Inflammatory macrophage treated with lipopolysaccharide for 1 hour (primary cell): ENCODE measurements around the gene CDK4.

ENCODE experiments used
- DNase-seq, 2 donors: peaks; one replicate each; pipeline ENCODE4 v3.0.0-alpha.2; 2020 to 2022

CDK4 gene

DNA sequence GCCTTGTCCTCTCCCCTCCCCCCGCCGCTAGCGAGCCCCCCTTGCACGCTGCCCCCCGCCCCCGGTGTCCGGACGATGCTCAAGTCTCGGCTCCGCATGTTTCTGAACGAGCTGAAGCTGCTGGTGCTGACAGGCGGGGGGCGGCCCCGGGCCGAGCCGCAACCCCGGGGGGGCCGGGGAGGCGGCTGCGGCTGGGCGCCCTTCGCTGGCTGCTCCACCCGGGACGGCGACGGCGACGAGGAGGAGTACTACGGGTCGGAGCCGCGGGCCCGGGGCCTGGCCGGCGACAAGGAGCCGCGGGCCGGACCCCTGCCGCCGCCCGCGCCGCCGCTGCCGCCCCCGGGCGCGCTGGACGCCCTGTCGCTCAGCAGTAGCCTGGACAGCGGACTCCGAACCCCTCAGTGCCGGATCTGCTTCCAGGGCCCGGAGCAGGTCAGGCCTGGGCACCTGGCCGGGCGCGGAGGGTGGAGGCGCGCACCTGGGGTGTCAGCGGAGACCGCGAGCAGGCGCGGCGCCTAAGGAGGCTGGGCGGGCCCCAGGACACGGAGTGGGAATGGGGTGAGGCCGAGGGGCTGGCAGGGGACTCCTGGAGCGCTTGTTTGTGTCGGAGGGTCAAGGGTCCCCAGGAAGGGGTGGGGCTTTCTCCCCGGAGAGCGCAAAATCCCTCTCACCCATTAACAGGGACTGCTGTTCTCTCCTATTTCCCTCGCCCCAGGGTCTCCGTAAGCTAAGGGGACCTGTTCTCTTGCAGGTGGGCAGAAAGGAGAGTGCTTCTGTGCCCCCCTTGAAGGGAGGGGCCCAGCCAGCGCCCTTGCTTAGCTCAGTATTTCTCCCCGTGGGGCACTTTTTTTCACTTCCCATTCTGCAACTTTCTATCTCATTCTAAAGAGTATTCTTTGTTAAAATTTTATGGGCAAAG is 3.6 kb upstream of the CDK4 start:
- no peak for DNase-seq

DNA sequence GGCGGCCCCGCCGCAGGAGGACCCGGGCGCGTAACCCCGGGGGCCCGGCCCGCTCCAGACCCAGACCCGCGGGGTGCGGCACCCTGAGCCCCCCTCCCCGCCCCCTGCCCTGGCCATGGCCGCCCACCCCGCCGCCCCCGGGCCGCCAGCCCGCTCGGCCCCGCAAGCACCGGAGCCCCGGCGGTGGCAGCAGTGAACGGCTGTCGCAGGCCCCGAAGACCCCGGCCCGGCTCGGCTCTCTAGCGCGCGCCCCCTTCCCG is 3.0 kb upstream of the CDK4 start:
- no peak for DNase-seq

DNA sequence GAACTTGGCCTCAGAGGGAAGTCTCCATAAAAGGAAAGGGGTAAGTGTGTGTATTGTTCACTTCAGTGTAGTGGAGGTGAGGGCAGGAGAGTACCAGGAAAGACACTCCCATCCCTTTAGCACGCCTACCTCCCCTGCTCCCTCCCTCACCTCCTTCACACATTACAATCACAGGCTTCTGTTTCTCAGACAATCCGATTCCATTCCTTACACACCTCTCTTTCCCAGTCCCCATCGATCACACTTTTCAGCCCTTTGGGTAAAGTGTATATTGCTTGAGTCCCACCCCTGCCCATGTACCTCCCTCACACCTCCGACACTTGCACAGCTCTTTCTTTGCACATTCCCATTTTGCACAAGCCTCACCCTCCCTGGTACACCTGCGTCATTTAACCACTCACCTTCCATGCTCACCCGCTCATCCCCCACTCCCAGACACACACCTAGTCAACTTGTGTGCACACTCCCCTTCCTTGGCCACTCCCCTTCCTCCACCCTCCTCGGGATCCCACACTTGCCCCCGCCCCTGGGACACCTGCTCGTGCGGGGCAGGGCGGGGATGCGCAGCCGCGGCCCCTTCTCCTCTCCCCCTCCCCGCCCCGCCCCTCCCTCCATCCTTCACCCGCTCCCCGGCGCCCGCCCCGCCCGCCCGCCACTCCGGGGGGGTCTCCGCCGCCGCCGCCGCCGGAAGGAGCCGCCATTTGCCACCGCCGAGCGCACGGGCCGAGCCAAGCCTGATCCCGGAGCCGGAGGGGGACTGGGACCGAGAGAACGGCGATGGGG is 2.5 kb upstream of the CDK4 start, which contains the start of gene MARCHF9:
TSS of gene MARCHF9 (plus strand) at position 693 of the 783 bp plus-strand sequence. CDS start 426 bp downstream, outside the sequence.
- no peak for DNase-seq

DNA sequence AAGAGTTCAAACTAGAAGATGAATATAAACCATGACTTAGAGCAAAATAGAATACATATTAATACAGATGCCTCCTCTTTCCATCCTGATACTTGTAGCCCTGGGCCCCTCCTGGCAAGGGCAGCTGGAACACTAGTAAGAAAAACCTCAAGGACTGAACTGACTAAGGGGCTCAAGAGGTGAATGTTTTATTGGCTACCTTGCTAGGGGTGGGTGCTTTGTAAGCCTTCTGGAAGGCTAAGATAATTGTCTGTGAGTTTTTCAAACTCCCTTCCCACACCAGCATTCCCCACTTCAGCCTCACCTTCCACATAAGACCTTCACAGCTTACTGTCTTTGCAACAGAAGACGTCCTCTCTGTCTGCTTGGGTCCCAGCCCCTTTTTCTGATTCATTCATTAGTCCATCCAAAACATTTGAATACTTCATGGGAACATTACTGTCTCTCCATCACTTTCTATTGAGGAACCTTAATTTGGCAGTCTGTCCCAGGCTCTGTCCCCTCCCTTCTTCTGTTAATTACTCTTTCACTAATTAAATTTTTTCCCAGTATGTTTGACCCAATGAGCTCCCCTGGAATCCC is 1.7 kb upstream of the CDK4 start:
- no peak for DNase-seq

DNA sequence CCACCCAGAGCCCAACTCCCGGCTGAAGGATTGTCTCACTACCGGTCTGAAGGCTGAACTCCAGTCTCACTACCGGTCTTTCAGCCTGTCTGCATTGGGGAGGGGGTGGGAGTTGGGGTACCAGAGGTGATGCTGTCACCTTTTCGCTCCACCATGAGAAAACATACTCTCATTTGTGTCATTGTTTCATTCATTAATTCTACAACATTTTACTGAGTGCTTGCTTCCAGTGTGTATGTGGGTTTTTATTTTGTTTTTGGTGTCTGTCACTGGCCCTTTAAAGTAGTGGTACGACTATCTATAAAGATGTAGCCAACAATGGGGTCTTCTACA is 524 bp upstream of the CDK4 start:
- no peak for DNase-seq

DNA sequence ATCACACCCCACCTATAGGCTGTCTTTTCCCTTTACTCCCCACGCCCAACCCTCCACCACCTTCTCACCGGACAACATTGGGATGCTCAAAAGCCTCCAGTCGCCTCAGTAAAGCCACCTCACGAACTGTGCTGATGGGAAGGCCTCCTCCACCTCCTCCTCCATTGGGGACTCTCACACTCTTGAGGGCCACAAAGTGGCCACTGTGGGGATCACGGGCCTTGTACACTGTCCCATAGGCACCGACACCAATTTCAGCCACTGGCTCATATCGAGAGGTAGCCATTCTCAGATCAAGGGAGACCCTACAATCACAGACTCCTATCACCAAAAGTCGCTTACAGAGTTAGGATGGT is 700 bp downstream of the CDK4 start:
- DNase-seq, result no peak

DNA sequence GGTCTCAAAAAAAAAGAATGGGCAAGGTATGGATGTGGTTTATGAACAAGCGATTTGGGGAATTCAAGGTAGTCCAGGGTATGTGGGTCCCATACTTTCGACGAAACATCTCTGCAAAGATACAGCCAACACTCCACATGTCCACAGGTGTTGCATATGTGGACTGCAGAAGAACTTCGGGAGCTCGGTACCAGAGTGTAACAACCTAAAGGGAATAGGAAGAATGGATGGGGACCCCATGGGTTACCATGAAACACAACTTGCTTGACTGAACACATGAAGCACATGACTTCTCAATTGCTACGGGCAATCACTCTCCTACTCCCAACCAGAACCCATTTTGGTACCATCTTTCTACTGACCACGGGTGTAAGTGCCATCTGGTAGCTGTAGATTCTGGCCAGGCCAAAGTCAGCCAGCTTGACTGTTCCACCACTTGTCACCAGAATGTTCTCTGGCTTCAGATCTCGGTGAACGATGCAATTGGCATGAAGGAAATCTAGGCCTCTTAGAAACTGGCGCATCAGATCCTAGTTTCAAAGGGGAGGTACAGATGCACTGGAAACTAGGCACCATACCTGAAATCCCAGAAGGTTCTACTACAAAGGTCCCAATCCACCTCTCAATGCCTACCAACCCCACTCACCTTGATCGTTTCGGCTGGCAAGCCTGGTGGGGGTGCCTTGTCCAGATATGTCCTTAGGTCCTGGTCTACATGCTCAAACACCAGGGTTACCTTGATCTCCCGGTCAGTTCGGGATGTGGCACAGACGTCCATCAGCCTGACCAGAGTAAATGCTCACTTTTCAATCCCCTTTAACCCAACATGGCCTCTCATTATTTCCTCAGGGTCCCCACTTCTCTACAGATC is 1.3 kb downstream of the CDK4 start:
- no peak for DNase-seq

DNA sequence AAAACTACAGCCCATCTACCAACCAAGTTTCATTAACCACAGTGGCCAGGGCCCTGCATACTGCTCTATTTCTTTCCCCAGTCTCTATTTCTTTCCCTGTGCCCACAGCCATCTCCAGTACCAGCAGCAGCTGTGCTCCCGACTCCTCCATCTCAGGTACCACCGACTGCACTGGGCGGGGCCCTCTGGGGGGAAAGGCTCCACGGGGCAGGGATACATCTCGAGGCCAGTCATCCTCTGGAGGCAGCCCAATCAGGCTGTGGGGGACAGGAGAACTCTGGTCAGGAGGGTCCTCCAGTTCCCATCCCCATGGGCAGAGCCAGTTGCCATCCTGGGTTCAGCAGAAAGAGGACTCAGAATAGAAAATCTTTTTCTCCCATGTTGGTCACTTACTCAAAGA is 3.0 kb downstream of the CDK4 start:
- DNase-seq, result no peak

DNA sequence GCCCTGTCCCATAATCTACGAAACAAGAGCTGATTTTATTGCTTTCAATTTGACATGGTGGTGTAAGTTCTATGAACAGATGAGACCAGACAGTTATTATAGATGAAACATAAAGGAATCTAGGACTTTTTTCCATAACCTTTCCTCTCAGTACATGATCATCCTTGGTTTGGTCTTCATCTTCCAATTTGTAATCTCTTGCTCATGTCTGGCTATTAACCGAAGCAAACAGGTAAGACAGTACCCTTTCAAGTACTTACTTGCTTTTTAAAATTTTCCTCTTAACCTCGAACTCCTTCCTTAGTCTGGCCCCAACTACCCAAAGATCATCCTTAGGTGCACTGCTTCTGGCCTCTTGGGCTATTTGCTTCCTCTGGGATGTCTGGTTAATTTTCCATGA is 6.1 kb downstream of the CDK4 start:
- DNase-seq, result no peak

DNA sequence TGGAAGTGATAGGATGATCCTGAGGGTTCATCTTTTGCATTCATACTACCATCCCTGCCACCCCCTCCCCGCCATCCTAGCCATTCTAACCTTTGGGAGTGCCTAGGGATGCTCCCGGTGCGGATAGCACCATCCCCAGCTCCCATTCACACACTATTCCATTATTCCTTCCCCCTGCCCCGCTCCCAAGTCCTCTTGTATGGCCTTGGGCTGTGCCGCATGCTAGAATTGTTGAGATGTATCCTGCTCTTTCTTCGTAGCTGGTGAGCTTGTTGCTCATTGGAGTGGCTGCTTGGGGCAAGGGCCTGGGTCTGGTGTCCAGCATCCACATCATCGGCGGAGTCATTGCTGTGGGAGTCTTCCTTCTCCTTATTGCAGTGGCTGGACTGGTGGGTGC is 6.6 kb downstream of the CDK4 start:
- DNase-seq, result peak in 1 of 2 donors; percentile 57

DNA sequence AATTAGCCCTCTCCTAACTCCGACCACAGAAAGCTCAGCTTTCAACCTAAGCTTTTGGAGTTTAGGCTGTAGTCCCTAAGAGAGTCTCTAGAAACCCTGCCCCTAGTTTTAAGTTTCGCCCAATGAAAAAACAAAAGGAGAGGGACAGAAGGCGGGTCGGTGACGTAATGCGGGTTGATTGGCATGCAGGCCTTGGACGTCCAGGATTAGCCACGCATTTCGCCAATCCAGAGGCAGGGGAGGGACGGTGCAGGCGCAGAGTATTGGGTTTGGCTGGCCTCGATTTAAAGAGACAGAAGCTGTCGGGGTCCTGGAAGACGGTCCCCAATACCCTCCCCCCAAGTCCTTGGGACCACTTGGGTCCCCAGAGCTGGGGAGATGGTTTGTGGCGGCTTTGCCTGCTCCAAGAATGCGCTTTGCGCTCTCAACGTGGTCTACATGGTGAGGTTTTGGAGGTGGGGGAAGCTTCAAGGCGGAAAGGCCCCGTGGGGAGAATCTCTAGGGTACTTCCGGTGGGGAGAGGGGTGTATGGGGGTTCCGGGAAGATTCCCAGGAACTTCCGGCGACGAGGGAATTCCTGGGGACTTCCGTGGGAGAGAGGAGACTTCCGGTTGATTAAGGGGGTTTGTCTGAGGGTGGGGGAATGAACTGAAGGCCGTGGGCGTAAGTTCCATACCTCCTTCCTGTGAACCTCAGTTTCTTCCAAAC is 7.2 kb downstream of the CDK4 start, which contains the start of gene TSPAN31:
TSS of gene TSPAN31 (plus strand) at position 263 of the 708 bp plus-strand sequence. CDS start at position 379, 116 bp downstream.
- DNase-seq, result peak; percentile 98

DNA sequence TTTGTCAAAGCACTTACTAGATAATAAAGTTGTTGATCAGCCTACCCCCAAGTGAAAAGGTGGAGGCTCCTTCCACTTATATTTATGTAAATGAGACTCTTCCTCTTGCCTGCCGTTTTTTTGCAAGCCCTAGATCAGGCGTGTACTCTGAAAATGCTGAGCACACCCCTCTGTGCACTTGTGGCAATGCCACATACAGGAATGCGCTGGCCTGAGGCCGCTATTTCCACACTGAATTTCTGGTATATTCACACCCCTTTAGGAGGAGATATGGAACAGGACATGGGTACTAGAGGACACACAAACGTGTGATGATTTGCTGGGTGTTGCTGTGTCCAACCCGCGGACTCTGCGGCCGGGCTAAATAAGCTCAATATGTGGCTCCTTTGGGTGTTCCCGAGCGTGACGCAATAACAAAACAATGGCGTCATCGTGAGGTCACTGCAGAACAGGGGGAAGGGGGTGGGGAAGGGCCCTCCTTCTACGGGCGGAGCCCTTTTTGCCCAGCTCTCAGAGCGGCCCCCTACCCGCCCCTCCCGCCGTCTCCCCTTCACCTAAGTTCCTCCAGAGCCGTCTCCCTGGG is 7.8 kb downstream of the CDK4 start:
- peak; percentile 78 to 96 for DNase-seq

DNA sequence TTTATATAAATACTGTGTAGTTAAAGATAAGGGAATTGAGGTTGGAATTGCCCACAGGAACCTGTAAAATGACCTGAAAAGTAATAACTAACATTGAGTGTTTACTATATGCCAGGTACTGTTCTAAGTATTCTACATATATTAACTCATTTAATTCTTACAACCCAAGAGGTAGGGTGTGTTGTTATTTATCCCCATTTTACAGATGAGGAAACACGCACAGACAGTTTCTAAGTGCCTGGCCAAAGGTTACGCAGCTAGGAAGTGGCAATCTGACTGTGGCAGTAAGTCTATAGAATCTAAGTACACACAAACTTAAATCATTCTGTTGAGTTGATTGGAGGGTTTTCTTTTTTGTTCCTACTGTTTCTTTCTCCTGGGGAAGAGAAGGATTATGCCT is 8.3 kb downstream of the CDK4 start:
- no peak for DNase-seq

DNA sequence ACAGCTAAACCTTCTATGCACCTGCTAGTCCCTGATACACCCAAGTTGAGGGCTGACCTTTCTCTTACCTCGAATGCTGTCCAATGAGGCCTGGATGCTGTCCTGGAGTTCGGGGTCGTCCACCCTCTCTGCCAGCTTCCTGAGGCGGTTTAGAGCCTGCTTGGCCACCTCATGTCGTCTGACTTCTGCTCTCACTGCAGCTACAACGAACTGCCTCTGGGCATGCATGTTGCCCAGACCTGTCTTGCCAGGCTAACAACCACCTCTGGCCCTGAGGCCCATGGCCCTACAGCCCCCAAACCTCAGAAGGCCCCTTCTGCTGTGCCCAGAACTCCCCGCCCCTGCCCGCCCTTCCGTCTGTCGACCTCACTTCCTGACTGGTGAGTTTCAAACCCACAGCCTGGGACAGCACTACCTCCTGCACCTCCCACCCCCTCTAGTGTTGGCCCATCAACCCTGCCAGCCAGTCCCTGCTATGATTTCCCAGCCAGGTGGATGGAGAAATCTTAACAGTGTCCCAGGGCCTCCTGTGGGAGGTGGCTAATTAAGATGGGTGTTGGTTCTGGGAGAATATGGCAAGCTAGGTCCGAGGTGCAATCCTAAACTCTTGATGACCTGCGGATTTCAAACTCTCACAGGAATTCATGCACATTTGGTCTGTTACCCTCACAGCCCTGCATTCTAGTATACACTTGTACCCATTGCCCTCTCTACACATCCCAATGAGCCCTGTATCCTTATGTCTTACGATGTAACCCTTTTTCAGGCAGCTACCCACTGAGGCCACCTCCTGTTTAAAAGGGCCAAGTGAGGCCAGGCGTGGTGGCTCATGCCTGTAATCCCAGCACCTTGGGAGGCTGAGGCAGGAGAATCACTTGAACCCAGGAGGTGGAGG is 10.0 kb downstream of the CDK4 start:
- peak; percentile 40 to 55 for DNase-seq

DNA sequence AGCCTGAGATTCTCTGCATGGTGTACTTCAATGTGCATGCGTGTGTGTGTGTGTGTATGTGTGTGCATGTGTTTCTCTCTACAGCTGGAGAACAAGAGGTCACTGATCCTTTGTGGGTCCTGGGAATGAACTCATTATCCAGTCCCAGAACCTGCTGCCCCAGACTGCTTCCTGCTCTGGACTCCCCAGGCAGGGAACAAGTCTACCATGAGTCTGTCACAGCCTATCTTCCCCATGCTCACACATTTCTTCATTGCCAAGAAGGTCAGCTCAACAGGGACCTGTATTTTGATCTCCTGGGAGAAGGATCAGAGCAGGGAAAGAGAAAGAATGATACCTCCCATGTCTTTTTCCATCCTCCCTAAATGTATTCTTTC is 10.7 kb downstream of the CDK4 start:
- no peak for DNase-seq

DNA sequence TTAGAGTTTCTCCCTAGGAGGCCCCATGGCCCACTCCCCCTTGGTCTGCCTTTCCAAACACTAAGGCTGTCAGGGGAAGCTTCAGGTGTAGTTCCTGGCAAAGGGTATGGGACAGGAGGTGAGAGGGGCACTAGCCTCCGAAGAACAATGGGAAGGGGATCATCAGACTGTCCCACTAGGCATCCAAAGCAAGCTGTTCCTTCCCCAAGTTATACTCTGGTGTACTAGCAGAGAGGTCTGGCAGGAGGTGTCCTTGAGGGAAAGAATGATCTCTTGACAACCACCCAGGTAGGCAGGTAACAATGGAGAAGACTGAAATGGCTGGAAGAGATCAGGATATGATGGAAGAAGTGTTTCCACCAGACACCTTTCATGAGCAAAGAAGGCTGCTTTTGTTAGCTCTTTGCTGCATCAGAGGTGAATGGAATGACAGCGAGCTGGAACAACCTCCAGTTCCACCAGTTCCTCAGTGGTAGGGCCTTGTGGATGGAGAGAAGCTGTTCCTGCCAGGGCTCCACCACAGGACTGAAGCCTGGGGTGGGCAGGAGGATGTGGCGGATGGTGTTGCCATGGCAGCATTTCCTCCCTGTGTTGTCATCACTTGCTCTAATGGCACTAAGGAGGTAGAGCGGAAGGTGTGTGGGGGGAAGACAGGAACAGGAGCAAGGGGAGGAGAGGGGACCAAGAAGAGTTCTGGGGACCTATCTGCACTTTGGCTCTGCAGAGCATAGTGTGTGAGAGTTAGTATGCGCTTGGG is 11.3 kb downstream of the CDK4 start:
- no peak for DNase-seq

DNA sequence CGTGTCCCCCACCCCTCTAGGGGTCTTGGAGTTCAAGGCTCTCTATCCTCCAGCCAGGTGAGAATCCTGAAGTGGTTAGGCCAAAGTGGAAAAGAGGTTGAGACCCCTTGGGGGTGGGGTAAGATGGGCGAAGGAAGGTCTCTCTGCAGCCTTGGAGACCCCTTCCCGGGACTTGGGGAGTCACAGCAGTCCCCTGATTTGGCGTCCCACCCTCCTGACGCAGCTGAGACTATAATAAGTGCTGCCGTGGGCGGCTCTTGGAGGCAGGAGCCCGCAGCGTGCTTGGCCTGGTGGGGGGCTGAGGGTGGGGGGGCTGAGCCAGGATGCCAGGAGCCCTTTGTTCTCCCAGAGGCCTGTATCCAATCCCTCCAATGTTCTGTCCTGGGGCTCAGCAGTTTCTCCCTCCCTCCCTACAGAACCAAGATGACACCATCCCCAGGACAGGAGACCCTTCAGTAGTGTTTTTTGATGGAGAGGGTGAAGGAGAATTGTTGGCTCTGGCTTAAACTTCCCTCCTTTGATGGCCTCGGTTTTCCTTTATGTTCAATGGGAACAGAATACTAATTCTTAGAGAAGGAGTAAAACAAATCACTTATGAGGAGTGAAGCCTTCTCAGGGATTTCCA is 12.1 kb downstream of the CDK4 start:
- DNase-seq, result no peak

DNA sequence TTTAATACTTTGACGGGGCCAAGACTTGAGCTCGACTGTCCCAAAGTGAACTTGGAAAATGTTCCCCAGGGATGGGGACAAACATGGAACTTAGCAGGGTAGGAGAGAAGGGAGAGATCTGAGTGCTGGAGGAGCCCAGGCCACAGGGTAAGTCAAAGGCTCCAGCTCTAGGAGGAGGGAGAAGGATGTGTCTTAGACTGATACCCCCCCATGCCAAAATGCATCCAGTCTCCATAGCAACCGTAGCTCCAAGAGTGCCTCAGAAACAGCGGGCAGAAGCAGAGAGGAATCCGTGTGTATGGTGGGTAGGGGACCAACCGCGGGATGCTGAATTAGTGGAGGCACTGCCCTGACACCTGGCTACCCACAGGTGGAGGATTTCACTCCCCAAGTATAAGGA is 12.7 kb downstream of the CDK4 start:
- DNase-seq, result no peak

DNA sequence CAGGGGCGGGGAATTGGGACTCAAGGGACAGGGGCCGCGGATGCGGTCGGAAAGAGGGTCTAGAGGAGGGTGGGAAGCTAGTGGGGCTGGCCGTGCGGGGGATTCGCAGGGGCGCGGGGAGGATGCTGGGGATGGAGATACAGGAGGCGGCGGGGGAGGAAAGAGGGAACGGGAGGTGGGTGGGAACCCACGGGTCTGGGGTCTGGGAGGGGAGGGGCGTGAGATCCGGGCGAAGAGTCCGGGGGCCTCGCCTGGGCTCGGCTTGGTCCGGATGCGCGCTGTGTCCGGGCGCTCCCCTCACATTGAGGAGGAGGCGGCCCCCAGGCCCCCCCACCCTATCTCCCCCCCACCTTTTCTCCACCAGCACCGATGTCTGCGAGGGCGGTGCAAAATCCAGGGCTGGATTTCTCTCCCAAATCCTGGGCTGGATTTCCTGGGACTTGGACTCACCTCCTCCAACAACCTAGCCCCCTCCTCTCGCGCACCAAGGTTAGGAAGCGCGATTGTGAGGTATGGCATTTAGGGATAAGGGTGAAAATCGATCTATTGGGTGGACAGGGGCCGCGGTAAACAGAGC is 13.4 kb downstream of the CDK4 start, which contains the start of gene AGAP2:
TSS of gene AGAP2 (minus strand) at position 82 of the 577 bp plus-strand sequence. CDS start 496 bp downstream, outside the sequence.
- no peak for DNase-seq
